Measurements from ENCODE around the gene SLIT1. TPM values are rescaled to one million over a fixed set of nuclear protein-coding genes. Genes with fewer than 3 reads are reported as not detected.
A peak's percentile ranks its signal among the peaks of the same experiment; 100 is the strongest.

Gene SLIT1
- total RNA-seq, 1 donor from 2014 or later, result under 0.01 TPM

DNA sequence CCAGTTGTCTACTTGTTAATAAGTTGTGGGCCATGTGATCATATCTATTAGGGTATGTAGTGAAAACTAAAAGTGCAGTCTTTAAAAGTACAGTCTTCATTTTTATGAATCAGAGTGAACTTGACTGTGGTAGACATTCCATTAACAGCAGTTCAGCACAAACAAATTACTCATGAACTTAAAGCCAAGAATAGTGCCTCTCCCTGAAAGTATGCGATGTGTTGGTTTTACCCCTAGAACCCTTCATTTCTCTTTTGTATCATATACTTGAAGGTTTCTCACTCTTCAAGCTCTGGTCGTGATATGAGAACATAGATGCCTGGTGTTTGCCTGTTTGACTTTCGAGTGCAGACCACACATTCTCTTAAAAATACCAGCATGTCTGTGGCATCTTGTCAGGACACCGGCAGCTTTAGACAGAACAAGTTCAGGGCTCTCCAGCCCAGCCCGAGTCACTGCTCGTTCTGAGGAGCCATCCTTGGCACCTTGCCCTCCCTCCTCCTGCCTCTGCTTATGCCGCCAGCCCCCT lies 194.4 kb downstream of the SLIT1 start:
- Histone ChIP-seq H3K4me3 (ENCODE audit: low read depth, low read length) (no peak overlapping the region), H3K36me3 (ENCODE audit: control insufficient read depth, insufficient read depth, low read length) (no peaks in the 10 kb centered on the region), H3K27me3 (ENCODE audit: control insufficient read depth, insufficient read depth, low read length) (no peaks in the 10 kb centered on the region)
- DNase-seq (ENCODE audit: low read depth) (peak; percentile 63), FAIRE-seq (no peak)
- TF ChIP-seq, protein P1, sequence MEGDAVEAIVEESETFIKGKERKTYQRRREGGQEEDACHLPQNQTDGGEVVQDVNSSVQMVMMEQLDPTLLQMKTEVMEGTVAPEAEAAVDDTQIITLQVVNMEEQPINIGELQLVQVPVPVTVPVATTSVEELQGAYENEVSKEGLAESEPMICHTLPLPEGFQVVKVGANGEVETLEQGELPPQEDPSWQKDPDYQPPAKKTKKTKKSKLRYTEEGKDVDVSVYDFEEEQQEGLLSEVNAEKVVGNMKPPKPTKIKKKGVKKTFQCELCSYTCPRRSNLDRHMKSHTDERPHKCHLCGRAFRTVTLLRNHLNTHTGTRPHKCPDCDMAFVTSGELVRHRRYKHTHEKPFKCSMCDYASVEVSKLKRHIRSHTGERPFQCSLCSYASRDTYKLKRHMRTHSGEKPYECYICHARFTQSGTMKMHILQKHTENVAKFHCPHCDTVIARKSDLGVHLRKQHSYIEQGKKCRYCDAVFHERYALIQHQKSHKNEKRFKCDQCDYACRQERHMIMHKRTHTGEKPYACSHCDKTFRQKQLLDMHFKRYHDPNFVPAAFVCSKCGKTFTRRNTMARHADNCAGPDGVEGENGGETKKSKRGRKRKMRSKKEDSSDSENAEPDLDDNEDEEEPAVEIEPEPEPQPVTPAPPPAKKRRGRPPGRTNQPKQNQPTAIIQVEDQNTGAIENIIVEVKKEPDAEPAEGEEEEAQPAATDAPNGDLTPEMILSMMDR (IDR thresholded peaks at IDR 0.05; ENCODE audit: insufficient read depth, low read length, severe bottlenecking), result no peak

DNA sequence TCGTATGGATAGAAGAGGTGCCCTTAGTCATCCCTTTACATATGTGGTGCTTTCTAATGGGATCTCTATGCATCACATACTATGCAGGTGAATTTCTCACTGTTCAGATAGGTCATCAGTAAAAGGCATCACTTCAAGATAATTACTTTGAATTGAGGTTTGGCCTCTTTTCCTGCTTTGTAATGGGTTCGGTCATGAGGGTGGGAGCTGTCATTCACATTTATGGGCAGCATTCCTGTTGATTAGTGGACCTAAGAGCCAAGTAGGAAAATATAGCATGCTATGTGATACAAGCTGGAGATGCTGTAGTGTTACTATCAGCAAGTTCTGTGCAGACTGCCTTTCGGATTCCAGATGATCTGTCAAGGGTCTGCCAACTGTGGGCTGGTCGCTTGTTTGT lies 197.3 kb downstream of the SLIT1 start:
- TF ChIP-seq, protein P1 (IDR thresholded peaks at IDR 0.05; ENCODE audit: insufficient read depth, low read length, severe bottlenecking), result no peak
- FAIRE-seq (no peak), DNase-seq (ENCODE audit: low read depth) (no peak)
- Histone ChIP-seq H3K4me3 (ENCODE audit: low read depth, low read length) (no peak overlapping the region), H3K27me3 (ENCODE audit: control insufficient read depth, insufficient read depth, low read length) (no peaks in the 10 kb centered on the region), H3K36me3 (ENCODE audit: control insufficient read depth, insufficient read depth, low read length) (no peaks in the 10 kb centered on the region)

DNA sequence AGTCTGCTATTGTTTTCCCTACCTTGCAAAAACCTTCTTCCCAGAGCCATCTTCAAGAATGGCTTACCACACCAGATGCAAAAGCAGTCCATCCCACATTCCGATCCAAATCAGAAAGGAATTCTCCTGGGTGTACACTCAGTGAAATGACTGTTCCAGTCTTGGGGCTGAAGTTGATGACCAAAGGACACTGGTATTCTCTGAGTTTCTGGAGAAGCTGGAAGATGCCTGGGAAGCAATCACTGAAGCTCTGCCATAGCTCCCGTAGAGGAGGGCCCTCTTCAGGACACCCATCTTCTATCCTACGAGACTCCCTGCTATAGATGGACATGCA lies 197.9 kb downstream of the SLIT1 start:
- H3K27me3 ChIP-seq (ENCODE audit: control insufficient read depth, insufficient read depth, low read length), result no peaks in the 10 kb centered on the region
- no peaks in the 10 kb centered on the region for H3K36me3 ChIP-seq (ENCODE audit: control insufficient read depth, insufficient read depth, low read length)
- FAIRE-seq (no peak), DNase-seq (ENCODE audit: low read depth) (no peak)
- TF ChIP-seq, protein P1 (IDR thresholded peaks at IDR 0.05; ENCODE audit: insufficient read depth, low read length, severe bottlenecking), result no peak
- no peak overlapping the region for H3K4me3 ChIP-seq (ENCODE audit: low read depth, low read length)

DNA sequence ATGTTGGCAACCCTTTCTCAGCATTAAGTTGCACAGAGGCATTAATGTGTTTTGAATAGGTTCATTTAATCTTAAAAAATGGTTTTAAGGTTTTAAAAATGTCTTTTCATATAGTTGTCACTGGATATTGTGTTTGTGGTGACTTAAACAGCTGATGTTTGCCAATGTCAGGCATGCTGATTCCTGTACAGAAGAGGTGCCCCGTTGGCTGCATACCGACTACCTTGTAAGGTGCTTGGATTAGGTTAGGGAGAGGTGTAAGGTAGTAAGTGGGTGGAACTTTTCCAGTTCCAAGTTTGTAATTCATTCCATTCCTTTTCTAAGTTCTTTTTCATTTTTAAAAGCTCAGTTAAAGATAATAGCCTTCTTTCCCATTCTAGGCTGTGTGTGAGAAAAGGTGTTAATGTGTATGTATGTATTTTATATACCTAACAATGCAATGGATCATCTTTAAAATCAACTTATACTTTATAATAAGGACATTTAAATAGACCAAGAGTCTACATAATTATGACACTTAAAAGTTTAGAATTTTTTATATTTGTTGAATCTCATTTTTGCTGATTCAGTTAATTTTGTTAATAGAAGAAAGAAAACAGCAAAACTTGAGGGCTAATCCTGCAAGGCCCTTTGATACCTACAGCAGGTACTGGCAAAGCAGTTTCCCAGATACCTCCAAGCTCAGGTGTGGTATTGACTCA lies 198.5 kb downstream of the SLIT1 start:
- TF ChIP-seq, protein P1 (IDR thresholded peaks at IDR 0.05; ENCODE audit: insufficient read depth, low read length, severe bottlenecking), result no peak
- Histone ChIP-seq H3K4me3 (ENCODE audit: low read depth, low read length) (no peak overlapping the region), H3K36me3 (ENCODE audit: control insufficient read depth, insufficient read depth, low read length) (peaks cover 2% of the 10 kb centered on the region), H3K27me3 (ENCODE audit: control insufficient read depth, insufficient read depth, low read length) (no peaks in the 10 kb centered on the region)
- DNase-seq (ENCODE audit: low read depth) (peak; percentile 54), FAIRE-seq (no peak)

DNA sequence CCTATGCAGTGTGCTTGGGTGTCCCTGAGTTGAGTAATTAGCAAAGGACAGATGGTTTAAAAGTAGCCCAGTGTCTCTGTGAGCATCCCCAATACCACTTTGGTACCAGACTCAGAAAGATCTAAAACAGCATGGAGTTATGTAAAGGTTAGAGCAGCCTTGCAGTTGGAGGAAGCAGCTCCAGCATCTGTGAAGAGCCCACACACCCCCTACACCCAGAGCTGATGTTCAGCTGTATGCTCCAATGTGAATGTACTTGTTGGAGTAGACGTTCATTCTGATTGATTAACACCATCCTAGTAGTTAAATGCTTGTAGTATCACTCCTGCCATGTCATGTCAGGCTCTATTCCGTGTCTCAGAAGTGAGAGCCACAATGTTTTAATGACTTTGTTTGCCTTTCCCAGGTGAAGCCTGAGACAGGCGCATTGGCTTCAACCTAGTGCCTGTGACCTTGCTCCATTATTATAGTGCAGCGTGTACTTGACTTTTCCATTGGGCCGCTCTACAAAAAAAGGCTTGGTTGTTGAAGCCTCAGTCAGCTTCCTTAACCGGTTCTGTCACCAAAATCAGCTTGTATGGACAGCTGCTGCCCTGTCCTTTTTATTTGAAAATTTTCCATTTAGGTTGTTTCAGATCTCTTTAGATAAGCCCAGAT lies 199.4 kb downstream of the SLIT1 start:
- FAIRE-seq (peak; percentile 94), DNase-seq (ENCODE audit: low read depth) (no peak)
- Histone ChIP-seq H3K27me3 (ENCODE audit: control insufficient read depth, insufficient read depth, low read length) (no peaks in the 10 kb centered on the region), H3K4me3 (ENCODE audit: low read depth, low read length) (no peak overlapping the region), H3K36me3 (ENCODE audit: control insufficient read depth, insufficient read depth, low read length) (peaks cover 2% of the 10 kb centered on the region)
- TF ChIP-seq, protein P1 (IDR thresholded peaks at IDR 0.05; ENCODE audit: insufficient read depth, low read length, severe bottlenecking), result no peak
